HG03196 (cell line): ENCODE measurements around the gene COMT.
"Not testable (repeated sequence)": the region's sequence is repeated elsewhere in the genome, so short reads cannot be mapped to it uniquely, and the experiment has no call there.

ENCODE experiments used
- ATAC-seq: cut with Tn5 transposase; IDR thresholded peaks from one replicate; pipeline ENCODE4 v1.9.1; 2021; ENCODE audit not compliant: unreplicated experiment

Gene COMT

DNA sequence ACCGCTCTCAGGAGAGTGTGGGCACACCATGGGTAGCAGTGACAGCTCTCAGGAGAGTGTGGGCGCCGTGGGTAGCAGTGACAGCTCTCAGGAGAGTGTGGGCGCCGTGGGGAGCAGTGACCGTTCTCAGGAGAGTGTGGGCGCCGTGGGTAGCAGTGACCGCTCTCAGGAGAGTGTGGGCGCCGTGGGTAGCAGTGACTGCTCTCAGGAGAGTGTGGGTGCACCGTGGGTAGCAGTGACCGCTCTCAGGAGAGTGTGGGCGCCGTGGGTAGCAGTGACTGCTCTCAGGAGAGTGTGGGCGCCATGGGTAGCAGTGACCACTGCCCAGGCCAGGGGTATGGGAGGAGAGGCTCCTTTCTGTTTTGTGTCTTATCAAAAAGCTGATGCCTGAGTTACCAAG lies 33.7 kb upstream of the COMT start:
- not testable (repeated sequence) for ATAC-seq

DNA sequence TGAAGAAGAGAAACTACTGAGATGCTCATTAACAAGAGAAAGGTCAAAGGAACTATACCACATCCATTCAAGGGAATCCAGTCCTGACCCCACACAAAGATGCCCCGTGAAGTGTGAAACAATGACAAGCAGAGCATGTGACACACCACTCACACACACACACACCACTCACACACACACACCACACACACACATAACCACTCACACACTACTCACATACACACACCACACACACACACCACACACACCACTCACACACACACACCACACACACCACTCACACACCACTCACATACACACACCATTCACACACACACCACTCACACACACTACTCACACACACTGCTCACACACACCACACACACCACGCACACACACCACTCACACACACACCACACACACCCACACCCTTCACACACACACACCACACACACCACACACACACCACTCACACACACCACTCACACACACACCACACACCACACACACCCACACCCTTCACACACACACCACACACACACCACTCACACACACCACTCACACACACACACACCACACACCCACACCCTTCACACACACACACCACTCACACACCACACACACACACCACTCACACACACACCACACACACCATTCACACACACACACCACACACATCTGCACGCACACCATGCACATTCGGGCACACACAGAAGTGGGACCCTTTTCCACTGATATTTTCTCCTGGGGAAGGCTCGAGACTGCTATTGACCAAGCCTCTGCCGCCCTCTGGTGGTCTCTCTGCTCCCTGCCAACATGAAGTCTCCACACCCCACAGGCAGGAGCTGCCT lies 32.0 kb upstream of the COMT start:
- no peak for ATAC-seq

DNA sequence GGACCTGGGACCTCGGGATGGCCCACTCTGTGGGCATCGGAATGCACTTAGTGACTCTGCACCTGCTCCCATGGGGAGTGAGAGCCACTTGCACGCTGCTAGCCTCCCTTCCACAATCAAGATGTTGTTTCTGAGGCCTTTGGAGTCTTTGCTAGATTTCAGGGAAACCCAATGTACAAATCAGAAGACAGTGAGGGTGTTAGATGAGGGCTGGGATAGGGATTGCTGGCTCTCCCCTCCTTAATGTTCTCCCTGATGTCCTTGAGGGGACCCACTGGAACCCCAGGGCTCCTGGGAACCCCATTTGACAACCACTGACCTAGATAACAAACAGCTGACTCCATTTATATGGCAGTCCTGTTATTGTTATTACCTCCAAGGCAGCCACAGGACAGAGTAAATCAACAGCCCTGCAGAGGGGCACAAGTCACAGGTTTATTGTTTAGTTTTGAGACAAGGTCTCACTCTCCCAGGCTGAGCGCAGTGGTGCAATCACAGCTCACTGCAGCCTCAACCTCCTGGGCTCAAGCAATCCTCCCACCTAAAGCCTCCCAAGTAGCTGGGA lies 31.3 kb upstream of the COMT start:
- ATAC-seq, result no peak

DNA sequence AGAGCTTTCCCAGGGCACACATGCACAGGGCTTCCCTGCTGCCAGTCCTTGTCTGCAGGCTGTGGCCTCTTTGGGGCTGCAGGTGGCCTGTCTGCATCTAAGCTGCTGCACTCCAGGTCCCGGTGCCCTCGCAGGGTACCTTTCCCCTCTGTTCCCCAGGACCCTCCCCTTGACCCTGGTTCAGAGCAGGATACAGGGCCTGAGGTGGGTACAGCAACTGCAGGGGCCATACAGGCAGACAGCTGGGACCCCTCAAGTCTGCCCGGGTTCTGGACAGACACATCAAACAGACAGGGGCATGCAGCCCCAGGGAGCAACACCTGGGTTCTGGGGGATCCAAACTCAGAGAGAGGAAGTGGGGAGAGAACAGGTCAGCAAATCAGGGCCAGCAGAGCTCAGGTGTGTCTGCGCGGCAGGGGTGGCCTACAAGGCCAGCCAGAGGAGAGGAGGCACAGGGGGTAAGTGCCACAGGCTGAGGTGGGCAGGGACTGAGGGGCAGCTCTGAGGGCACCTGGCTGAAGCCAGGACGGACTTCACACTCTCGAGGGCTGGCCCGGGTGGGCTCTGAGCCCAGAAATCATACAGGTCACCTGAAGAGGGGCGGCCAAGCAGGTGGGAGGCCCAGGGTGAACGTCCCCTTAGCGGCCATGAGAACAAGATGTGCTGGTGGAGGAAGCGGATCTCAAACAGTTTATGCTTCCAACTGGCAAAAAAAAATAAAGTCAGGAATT lies 29.9 kb upstream of the COMT start:
- no peak for ATAC-seq

DNA sequence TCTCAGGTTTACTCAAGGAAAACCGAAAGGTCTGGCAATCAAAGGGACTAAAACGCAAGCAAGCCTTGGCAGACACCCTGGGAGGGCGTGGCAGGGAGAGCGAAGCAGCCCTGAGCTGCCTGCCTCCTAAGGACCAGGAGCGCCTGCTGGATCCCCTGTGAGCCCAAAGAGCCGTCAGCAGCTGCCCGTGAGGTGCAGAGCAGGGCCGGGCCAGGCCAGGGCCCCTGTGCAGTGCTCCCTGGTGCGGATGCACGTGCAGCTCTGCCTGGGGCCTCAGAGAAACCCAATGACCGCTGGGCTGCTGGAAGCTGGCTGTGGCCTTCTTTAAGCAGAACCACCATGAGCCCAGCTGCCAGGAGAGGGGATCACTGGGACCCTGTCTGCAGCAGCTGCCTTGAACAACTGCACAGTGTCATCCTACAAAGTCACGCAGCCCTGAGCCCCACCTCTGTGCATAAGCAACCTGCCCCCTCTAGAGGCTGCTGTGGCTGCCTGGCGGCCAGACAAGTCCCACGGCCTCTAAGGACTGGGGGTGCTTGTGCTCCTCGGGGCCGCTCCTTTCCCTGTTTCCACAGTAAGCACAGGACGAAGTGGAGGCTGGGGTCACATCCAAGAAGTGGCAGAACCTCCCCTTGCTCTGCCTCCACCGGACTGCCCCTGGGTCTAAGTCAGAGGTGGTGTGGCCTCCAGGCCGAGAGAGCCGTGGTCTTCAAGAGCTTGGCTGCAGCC lies 29.1 kb upstream of the COMT start:
- ATAC-seq, result no peak

DNA sequence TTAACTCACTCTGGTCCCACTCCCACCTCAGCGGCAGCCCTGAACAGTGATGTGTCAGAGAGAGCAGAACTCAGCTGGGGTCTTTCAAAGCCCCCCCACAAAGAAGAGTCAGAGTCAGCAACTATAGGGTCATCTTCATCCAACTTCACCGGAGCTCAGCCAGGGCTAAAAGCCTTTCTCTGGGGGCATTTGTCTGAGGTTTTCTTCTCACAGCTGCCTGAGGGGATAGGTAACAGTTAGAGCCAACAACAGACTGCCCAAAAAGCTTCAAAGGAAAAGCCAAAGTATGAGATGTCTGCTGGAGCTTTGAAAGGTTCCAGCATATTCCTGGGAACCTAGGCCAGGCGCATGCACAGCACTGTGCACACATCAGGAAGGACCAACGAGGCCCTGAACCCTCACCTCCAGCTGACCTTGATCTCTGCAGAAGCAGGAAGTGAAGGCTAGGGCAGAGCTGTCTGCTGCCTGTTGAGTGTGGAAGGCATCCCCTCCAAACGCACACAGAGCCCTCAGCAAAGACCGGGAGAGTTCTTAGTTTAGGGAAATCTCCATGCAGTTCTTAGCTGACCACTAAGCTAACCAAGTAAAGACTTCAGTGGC lies 28.1 kb upstream of the COMT start:
- no peak for ATAC-seq

DNA sequence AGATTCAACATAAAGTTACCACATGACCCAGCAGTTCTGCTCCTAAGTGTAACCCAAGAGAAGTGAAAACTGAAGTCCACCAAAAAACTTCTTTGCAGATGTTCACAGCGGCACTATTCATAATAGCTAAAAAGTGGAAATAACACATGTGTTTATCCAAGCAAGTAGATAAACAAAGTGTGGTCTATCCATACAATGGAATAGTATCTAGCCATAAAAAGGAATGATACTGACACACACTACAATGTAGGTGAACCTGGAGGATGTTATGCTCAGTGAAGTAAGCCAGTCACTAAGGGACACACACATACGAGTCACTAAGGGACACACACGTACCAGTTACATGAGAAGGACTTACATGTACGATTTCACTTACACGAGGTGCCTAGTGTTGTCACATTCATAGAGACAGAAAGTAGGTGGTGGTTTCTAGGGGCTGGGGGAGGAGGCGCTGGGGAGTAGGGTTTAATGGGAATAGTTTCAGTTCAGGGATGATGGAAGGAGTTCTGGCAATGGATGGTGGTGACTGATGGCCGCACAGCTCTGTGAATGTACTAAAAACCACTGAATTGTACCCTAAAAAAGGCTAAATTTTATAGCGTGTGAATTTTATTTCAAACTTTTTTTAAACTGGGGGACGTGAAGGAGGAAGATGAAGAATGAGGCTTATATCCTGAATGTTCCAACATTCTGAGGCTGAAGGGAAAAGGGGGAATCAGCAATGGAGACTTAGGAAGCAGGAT lies 27.2 kb upstream of the COMT start:
- ATAC-seq, result no peak

DNA sequence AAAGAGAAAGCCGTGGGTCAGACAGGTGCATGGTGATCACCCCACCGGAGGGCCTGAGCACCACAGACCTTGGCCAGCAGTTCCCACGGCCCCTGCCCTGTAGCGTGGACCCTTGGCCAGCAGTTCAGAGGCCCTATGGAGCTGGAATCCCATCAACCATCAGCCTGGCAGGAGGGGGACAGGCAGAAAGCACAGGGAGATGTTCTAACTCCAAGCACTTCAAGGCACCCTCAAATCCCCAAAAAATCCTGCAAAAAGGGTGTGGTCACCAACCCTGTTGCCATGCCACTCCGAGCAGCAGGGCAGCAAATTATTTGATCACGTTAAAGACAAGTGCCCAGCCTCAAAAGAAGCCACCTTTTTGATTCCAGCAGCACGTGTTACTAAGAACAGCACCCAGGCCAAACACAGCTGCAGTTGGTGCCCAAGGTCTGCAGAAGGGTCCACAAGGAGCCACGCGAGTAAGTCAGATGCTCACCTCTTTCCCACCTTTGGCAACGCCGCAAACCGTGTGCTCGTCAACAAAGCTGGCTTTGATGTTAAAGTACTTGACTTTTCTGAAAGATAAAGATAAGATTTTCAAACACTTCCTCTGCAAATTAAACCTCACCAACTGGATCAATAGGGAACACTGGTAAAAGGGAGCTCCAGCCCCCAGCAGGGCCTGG lies 26.2 kb upstream of the COMT start:
- no peak for ATAC-seq

DNA sequence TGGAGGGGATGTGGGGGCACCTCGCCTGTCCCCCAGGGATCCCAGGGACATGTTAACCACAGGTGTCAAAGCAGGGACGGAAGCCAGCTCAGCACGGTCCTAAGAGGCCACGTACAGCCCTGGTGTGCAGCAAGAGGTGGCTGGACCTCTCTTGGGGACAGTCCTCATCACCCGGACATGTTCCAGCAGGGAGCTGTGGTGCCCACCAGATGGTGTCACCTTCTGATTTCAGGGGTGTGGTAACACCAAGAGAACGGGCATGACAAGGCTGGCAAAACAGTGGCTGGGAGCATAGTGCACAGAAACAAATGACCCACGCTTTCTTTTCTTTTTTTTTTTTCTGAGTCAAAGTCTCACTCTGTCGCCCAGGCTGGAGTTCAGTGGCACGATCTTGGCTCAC lies 25.6 kb upstream of the COMT start:
- no peak for ATAC-seq

DNA sequence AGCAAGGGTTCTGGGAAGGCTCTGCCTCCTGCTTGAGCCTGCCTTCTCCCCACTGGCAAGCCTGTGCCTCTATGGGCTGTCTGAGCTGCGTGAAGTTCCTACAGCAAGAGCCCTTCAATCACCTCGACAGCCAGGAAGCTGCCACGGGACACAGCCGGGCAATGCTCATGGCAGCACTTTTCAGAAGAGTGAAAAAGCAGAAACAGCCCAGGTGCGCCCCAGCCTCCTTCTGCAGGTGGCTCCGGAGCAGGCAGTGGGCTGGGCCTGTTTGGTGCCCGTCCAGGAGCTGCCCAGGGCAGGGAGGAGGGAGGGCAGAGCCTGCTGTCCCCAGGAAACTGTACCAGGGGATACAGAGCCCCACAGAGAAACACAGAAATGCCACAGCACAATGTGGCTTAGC lies 24.6 kb upstream of the COMT start:
- no peak for ATAC-seq

DNA sequence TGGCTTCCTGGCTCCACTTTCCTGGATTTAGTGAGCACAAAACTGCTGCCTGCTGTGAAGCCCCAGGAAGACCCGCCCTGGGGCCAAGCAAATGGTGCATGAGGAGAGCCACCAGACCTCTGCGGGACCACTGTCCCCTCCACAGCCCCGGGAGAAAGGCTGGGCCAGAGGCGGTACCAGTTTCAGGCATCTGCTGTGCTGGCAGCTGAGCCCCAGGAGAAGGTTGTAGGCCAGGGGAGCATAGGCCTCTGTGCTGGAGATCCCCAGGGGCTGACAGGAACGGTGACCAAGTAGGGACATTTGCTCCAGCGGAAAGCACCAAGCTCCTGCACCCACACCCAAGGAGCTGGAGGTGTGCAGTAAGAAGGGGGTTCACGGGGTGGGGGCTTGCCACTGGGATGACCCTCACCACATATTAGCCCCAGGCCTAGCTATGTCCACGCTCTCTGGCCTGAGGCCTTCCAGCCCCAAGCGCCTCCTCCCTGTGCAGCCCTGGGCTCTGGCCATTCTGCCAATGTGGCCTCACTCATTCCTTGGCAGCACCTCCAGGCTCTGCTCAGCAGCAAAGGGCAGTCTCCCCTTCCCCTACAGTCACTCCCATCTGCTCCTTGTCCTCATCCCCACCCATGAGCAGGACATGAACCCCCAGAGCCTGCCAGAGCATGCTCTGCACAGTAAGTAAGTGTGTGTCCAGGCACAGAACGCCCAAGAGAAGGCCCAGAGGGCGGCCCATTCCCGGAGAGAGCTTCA lies 24.0 kb upstream of the COMT start:
- ATAC-seq, result no peak

DNA sequence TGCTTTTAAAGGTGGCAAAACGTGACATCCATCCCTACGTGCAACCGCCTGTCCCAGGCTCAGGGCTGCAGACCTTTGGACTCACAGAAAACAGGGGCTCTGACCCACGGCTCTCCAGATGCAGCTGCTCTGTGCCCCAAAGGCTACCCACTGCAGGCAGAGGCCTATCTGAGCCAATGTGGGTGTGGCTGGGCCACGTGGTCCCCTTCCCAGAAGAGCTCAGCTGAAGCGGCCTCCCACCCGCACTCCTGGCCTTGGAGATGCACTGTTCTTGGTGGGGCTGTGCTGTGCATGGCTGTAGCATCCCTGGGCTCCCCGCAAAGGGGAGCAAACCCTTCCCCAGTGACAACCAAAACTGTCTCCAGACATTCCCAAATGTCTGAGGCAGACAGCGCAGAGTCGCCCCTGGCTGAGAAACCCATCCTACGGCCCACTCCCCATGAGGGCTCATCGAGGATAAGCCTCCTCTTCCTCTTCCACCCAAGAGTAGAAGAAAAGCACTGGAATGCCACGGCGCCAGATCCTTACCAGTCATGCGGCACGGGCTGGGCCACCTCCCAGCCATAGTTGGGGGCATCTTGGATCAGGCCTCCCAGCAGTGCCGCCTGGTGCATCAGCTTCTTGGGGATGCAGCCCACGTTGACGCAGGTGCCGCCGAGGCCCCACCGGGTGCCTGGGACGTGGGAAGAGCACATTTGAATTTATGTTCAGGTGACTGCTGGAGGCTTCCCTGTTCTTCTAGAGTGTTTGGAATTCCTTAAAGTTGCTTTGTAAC lies 23.1 kb upstream of the COMT start:
- no peak for ATAC-seq

DNA sequence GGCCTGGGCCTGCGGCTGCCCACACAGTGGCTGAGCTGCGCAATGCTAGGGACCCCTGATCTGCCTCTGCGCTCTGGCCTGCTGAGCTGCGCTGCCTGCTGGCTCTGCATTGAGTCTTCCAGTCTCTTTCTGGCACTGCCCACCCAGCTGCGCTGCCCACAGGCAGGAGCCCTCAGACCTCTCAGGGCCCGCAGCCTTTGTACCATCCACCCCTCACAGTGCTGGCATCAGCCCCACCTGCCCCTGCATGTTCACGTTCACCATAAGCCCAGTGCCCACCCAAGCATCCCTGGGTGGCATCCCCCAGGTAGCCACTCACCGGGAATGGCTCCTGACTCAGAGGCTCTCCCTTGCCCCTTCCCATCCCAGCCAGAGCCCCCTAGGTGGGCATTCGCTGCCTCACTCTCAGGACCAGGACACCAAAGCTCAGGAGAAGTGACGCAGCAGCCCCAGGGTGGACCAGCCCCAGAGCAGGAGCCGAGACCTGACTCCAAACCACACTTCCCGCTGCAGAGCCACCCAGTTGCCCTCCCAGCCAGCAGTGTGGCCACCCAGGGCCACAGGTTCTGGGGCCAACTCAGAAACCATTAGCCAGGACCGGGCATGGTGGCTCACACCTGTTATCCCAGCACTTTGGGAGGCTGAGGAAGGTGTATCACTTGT lies 21.7 kb upstream of the COMT start:
- ATAC-seq, result no peak

DNA sequence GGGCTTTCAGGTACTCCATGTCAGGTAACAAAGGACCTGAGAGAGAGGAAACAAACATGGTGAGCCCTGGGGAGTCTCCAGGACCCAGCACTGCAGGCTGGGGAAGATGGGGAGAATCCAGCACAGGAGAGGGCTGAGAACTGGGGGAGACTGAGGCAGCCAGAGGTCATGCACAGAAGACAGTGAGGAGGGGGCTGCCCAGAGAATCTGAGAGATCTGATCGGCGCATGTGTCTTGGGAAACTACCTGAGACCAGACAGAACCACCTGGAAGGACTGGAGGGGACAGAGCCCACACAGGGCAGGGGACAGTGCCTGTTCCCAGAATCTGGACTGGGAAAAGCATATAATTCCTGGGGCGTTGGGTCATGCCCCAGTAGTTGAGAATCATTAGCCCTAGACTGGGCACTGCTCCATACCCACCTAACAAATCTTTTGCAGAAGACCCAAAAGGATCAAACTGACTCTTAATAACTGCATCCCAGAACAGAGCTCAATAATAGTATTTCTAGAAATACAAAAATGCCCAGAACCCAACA lies 20.0 kb upstream of the COMT start:
- ATAC-seq, result no peak

DNA sequence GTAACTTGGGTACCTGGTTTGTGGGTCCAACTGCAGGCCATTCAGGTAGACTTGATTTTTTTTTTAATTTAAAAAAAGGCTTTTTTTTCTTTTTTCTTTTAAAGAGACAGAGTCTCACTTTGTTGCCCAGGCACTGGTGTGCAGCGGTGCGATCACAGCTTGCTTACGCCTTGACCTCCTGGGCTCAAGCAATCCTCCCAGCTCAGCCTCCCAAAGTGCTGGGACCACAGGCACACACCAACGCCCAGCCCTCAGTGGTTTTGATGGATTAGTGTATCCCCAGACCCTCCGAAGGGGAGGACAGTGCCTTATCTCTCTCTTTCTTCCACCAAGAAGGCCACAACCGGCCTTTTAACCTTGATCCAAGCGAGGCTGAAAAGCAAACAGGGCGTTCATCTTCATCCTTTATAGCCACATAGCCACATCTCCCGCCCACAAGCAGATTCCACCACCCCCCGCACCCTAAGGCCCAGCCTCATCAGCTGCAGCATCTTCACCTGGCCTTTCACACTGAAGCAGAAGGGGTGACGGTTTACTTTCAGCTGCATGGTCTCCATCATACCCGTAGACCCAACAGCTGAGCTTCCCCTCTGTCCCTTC lies 17.6 kb upstream of the COMT start:
- ATAC-seq, result no peak

DNA sequence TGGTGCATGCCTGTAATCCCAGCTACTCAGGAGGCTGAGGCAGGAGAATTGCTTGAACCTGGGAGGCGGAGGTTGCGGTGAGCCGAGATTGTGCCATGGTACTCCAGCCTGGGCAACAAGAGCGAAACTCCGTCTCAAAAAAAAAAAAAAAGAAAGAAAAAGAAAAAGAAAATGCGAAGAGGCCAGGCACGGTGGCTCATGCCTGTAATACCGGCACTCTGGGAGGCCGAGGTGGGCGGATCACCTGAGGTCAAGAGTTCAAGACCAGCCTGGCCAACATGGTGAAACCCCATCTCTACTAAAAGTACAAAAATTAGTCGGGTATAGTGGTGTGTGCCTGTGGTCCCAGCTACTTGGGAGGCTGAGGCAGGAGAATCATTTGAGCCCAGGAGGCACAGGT lies 15.5 kb upstream of the COMT start:
- ATAC-seq, result not testable (repeated sequence)

DNA sequence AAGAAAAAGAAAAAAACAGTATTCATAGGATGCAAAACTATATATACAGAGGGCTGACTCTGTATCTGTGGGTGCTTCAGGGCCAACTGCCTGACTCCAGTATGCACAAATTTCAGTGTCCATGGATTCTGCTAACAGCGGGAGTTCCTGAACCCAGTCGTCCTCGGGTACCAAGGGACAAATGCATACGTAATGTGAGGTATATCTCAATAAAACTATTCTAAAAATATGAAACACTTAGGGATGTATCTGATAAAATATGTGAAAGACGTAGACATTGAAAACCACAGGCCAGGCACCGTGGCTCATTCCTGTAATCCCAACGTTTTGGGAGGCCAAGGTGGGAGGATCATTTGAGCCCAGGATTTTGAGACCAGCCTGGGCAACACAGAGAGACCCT lies 13.9 kb upstream of the COMT start:
- no peak for ATAC-seq
